COLO668 (cell line): ENCODE results near the gene CNR1.

Experiments used
- DNase-seq: peaks from one replicate; lab custom pipeline; 2025; ENCODE audit not compliant: unreplicated experiment; lab: John Stamatoyannopoulos, UW

The CNR1 gene

GRCh38 chr6:88144637-88145297, 21.4 kb downstream of the CNR1 start:
- DNase-seq: no peak

- no peak for DNase-seq
Observed at GRCh38 chr6:88143421-88144157, 22.6 kb downstream of the CNR1 start.

DNA sequence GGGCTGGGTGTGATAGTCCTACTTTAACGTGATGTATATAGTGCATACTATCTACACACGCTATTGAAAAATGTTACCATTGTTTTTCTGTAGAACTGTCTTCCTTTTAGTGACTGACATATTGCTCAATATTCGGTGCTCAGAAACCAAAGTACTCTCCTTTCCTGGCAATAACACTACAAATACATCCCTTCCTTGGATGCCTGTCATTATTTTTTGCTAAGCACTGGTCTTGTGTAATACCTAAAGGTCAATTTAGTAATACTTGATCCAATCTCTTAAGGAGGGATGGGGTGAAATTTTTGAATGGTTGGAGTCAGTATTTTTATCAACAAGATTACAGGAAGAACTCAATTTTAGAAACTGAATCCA, 23.9 kb downstream of the CNR1 start:
- no peak for DNase-seq

DNA sequence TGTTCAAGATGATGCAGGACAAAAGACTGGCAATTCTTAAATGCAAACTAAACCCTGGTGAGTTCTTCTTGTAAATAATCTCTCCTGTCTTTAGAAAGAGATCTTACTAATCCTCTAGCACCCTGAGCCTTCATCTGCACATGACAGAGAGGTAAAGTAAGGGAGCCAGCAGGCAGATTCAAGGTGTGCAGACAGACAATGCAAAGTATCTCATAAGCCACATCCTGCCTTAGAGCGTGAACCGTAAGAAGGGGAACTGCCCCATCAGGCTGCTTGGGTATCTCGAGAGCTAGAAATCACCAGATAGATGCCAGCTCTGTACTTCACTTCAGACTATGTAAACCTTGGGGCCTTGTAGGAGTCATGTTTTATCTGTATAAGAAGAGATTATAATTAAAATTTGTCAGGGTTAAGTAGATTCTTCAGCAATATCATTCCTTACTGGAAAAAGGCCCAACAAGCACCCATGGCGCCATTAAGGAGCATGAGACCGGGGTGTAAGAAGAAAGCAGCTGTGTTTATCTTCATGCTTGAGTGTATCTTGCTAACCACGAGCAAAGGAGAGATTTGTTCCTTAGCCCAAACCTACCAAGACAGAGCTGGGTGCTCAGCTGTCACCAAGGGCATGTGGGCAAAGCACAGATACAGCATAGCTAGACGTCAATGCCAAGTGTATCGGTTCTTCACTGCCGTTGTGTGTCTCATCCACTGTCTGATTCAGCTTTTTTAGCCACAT, 24.4 kb downstream of the CNR1 start:
- no peak for DNase-seq

DNA sequence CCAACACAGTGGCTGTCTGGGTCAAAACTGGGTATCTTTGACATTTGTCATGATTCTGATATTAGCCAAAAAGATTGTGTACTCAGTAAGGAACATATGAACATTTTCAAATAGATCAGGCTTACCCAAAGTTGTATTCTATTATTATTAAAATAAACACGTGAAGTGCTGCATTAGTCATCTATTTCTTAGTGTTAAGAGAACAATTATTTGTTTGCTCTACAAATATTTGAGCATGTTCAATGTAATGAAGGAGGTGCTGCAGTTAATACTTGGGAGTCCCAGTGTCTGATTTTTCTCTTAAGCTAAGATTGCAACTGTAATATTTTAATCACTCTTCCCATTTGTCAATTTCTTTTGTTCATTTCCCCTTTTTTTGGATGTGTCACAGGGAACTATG, 28.2 kb downstream of the CNR1 start:
- no peak for DNase-seq

- DNase-seq: no peak
Observed at GRCh38 chr6:88135578-88136114, 30.5 kb downstream of the CNR1 start.

DNA sequence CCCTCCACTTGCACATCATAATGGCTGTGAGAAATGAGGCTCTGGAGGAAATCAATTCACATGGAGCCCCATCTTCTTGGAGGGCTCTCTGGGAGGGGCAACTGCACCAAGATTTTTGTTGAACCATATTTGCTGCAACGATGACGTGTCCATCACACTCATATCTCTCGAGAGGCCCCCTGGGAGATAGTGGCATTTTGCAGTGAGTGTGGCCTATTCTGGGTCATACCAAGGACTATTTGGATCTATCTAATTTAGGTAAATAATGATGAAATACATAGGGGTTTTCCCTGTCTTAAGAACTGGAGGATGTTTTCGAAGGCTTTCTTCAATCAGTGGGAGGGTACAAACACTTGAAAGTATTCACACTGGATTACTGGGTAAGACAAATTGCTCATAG, 31.6 kb downstream of the CNR1 start:
- no peak for DNase-seq

DNA sequence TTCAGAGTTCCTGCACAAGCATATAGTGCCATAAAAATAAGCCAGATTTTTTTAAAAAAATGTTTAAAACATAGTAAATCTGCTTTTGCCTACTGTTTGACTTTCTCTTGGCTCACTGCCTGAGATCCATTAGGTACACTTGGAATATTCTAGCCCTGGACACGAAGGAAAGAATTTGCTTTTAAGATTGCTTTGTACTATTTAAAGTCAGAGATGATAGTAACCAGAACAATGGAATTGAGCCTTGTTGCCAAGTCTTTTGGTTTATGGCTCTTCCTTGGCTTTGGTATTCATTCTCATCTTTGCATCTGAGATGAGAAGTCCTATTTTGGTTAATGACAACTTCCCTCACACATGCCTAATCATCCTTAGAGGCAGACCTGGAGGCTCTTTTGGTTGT, 32.4 kb downstream of the CNR1 start:
- DNase-seq: no peak

- no peak for DNase-seq
Observed at GRCh38 chr6:88124925-88125557, 41.1 kb downstream of the CNR1 start.

- DNase-seq: no peak
Observed at GRCh38 chr6:88120635-88121034, 45.5 kb downstream of the CNR1 start.

DNA sequence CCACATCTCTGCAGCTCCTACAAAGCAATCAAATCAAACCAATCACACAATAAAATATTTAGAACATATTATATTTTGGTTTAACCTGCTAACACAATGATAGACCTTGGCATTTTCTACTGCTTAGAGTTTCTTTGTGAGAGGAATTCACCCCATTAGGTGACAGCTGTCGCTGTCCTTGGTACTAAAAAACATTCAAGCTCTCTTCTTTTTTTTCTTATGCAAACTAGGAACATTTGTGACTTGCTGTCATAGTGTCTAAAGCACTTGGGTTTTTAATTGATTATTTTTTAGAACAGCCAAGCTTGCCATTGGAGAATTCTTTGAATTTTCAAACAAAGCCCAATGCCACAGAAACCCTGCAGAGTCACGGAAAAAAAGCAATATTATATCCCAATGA, 46.4 kb downstream of the CNR1 start:
- no peak for DNase-seq

DNA sequence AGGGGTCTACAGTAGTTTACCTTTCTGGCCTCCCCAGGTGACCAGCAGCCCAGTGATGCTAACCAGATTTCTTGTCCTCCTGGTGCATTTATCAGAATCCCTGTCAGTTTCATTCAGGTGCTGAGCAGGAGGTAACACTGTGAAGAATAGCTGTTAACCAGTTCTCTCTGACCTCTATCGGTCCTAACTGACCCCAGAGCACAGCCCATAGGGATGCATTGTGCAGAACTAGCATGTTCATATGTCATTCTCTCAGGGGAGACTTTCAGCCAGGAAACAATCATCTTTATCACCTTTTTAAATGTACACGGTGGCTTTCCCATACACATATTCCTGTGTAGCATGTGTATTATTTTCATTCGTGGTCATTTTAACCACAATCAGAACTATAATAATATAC, 49.9 kb downstream of the CNR1 start:
- no peak for DNase-seq

- DNase-seq: no peak
Observed at GRCh38 chr6:88115307-88115706, 50.8 kb downstream of the CNR1 start.

DNA sequence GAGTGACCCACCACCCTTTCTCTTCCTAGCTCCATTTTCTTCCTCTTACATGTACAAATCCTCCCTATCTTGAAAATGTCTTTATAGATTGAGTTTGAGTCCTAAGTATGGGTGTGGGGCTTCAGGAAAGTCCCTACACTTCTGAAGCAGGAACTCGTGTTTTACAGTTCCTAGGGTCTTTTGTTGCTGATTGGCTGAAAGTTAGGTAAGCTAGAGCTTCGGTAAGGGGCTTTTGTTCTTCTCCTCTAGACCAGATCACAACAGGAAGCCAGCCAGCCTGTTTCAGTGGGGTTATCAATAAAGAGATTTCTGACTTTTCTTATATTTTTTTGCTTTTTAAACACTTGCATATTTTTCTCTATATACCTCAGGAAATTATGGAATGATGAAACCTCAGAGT, 51.3 kb downstream of the CNR1 start:
- no peak for DNase-seq

DNA sequence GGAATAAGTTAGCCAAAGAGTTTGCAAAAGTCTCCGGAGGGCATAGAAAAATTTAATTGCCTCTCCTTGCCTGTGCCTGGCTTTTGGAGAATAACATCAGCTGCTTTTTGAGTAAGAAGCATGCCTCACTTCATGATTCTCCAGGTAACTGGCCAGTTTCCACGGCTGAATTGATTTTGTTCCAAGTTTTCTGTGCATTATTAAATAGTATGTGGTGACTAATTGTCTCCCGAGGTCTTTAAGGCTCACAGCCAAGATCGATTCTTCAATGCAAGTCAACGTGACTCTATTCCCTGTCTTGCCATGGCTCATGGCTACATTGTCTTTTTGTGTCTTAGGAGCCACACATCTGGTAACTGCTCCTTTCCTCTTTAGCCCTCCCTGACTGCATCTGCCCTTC, 54.2 kb downstream of the CNR1 start:
- no peak for DNase-seq

- DNase-seq: no peak
Observed at GRCh38 chr6:88107241-88107640, 58.9 kb downstream of the CNR1 start.

DNA sequence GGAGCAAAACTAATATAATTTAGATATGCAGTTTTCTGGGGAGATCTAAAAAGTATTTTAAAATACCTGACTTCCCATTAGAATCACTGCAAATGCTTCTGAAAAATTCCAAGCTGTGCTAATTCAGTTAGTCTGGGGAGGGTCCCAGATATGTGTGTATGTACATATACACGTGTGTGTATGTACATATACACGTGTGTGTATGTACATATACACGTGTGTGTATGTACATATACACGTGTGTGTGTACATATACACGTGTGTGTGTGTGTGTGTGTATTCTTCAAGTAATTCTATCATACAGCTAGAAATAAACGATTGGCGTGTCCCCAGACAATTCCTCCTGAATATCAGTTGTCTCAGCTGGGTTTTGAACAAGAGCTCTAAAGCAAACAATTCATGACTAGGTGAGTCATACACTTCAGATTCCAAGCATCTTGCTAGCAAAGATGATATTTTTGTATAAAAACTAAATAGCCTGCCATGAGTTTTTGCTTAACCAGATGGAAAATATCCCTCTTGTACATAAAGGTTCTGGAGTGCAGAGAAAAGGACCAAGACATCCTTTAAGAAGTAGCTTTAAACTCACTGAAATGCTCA, 60.3 kb downstream of the CNR1 start:
- no peak for DNase-seq
